ENCODE results near the gene HSF5. TPM values are rescaled to one million over a fixed set of nuclear protein-coding genes. Genes with fewer than 3 reads are reported as not detected.
A peak's percentile ranks its signal among the peaks of the same experiment; 100 is the strongest.

The HSF5 gene
- total RNA-seq, 1 experiment from 2014 or later: not detected

GRCh38 chr17:58377661-58378060 lies 110.5 kb downstream of the HSF5 start:
- Histone ChIP-seq H3K79me1 (ENCODE audit: insufficient read depth, low read depth, low read length, poor library complexity, severe bottlenecking) (no peaks in the 10 kb centered on the region), H3K4me2 (ENCODE audit: insufficient read depth, insufficient read length, low read length) (no peak overlapping the region), H4K8ac (replicated peaks; ENCODE audit: insufficient read length, low read depth, low read length) (no peak overlapping the region), H2AK5ac (ENCODE audit: insufficient read length, low read length) (no peak overlapping the region), H3K79me2 (ENCODE audit: insufficient read depth, low read length) (no peaks in the 10 kb centered on the region), H3K27me3 (ENCODE audit: insufficient read depth, low read length) (no peaks in the 10 kb centered on the region), H3K27ac (ENCODE audit: insufficient read length, low read depth, low read length) (no peak overlapping the region), H3K23ac (ENCODE audit: insufficient read length, low read depth, low read length) (no peak overlapping the region), H4K20me1 (ENCODE audit: control insufficient read depth, insufficient read depth, insufficient read length) (no peaks in the 10 kb centered on the region), H2BK20ac (ENCODE audit: low read depth, low read length, poor library complexity, severe bottlenecking) (no peak overlapping the region), H3K4me1 (ENCODE audit: insufficient read depth, low read length) (peaks cover 11% of the 10 kb centered on the region; the same call in 1 of the 2 replicates), H3K23me2 (ENCODE audit: insufficient read length, low read depth, low read length, poor library complexity, severe bottlenecking) (no peaks in the 10 kb centered on the region), H4K91ac (ENCODE audit: insufficient read length, low read depth, low read length) (no peak overlapping the region), H3T11ph (ENCODE audit: low read length) (no peak overlapping the region), H2AFZ (ENCODE audit: low read length) (no peak overlapping the region), H2BK120ac (ENCODE audit: low read depth, low read length, poor library complexity, severe bottlenecking) (no peak overlapping the region), H2BK15ac (ENCODE audit: low read depth, low read length) (no peak overlapping the region), H3K56ac (ENCODE audit: insufficient read length, low read depth, low read length) (no peak overlapping the region), H4K5ac (ENCODE audit: insufficient read length, low read depth, low read length) (no peak overlapping the region), H3K18ac (ENCODE audit: insufficient read length, low read depth, low read length) (no peak overlapping the region), H2BK5ac (ENCODE audit: insufficient read length, low read length) (no peak overlapping the region), H3K9me3 (ENCODE audit: control insufficient read depth, low read depth, low read length) (no peaks in the 10 kb centered on the region), H3K9ac (ENCODE audit: extremely low read depth, insufficient read length, low read length) (no peak overlapping the region), H3K14ac (ENCODE audit: insufficient read depth, low read length) (no peak overlapping the region), H3K4ac (ENCODE audit: low read depth, low read length) (no peak overlapping the region), H2BK12ac (ENCODE audit: insufficient read length, low read depth, low read length) (no peak overlapping the region)
- no peaks in the 10 kb centered on the region for H3K9me3 Mint-ChIP-seq
- peak; percentile 15 for DNase-seq
- H3K4me3 Mint-ChIP-seq: no peak overlapping the region
- H3K4me1 Mint-ChIP-seq: peaks cover 33 to 34% of the 10 kb centered on the region in 2 experiments
- no peaks in the 10 kb centered on the region for H3K36me3 Mint-ChIP-seq (ENCODE audit: insufficient read depth in 1 of 3, low read depth in 3 of 3)
- TF ChIP-seq, protein P1, sequence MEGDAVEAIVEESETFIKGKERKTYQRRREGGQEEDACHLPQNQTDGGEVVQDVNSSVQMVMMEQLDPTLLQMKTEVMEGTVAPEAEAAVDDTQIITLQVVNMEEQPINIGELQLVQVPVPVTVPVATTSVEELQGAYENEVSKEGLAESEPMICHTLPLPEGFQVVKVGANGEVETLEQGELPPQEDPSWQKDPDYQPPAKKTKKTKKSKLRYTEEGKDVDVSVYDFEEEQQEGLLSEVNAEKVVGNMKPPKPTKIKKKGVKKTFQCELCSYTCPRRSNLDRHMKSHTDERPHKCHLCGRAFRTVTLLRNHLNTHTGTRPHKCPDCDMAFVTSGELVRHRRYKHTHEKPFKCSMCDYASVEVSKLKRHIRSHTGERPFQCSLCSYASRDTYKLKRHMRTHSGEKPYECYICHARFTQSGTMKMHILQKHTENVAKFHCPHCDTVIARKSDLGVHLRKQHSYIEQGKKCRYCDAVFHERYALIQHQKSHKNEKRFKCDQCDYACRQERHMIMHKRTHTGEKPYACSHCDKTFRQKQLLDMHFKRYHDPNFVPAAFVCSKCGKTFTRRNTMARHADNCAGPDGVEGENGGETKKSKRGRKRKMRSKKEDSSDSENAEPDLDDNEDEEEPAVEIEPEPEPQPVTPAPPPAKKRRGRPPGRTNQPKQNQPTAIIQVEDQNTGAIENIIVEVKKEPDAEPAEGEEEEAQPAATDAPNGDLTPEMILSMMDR (conservative IDR thresholded peaks at IDR 0.05): no peak
- WGBS (ENCODE audit: extremely low coverage, insufficient read length, low lambda C conversion rate): no CpG with 5 or more reads among the region's 5 CpGs
- no peak overlapping the region for H3K27ac Mint-ChIP-seq
- H3K27me3 Mint-ChIP-seq (ENCODE audit: low read depth): peaks cover 4% of the 10 kb centered on the region; the same call in 1 of the 2 replicates

All from H9 (cell line).